ENCODE data around the gene CHD2. TPM values are rescaled to one million over a fixed set of nuclear protein-coding genes. Genes with fewer than 3 reads are reported as not detected.

The CHD2 gene
- total RNA-seq, 1 experiment from 2014 or later = 63.3 TPM

DNA sequence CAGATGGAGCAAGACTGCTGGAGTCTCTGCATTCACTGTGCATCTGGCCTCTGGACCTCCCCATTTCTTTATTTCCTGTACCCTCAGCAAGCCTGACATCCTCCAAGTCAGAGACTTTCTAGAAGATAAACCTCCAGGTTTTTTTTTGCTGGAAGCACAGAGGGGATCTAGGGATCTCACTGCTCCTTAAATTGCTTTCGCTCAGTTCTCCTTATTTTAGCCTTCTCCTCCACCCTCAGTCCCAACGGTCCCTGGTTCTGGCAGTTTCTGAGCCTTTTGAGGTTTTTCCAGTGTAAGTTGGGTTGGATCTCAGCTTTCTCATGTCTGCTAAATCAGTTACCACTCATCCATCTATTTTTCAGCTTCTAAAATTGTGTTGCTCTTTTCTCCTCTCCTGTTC is 22.7 kb upstream of the CHD2 start:
- Histone ChIP-seq H3K4me2 (ENCODE audit: insufficient read depth, insufficient read length, low read length) (no peak overlapping the region), H3K79me1 (ENCODE audit: insufficient read depth, low read depth, low read length, poor library complexity, severe bottlenecking) (no peaks in the 10 kb centered on the region), H3K23me2 (ENCODE audit: insufficient read length, low read depth, low read length, poor library complexity, severe bottlenecking) (peaks cover 4% of the 10 kb centered on the region), H4K91ac (ENCODE audit: insufficient read length, low read depth, low read length) (no peak overlapping the region), H4K5ac (ENCODE audit: insufficient read length, low read depth, low read length) (no peak overlapping the region), H3K9me3 (ENCODE audit: control insufficient read depth, low read depth, low read length) (no peaks in the 10 kb centered on the region), H4K20me1 (ENCODE audit: control insufficient read depth, insufficient read depth, insufficient read length) (no peaks in the 10 kb centered on the region), H3K9ac (ENCODE audit: extremely low read depth, insufficient read length, low read length) (no peak overlapping the region), H3K56ac (ENCODE audit: insufficient read length, low read depth, low read length) (no peak overlapping the region), H3K18ac (ENCODE audit: insufficient read length, low read depth, low read length) (no peak overlapping the region), H2BK120ac (ENCODE audit: low read depth, low read length, poor library complexity, severe bottlenecking) (no peak overlapping the region), H2BK15ac (ENCODE audit: low read depth, low read length) (no peak overlapping the region), H3K23ac (ENCODE audit: insufficient read length, low read depth, low read length) (no peak overlapping the region), H2AK5ac (ENCODE audit: insufficient read length, low read length) (no peak overlapping the region), H2BK12ac (ENCODE audit: insufficient read length, low read depth, low read length) (no peak overlapping the region), H2BK5ac (ENCODE audit: insufficient read length, low read length) (no peak overlapping the region), H2BK20ac (ENCODE audit: low read depth, low read length, poor library complexity, severe bottlenecking) (no peak overlapping the region), H3K79me2 (ENCODE audit: insufficient read depth, low read length) (no peaks in the 10 kb centered on the region), H3K14ac (ENCODE audit: insufficient read depth, low read length) (no peak overlapping the region), H2AFZ (ENCODE audit: low read length) (no peak overlapping the region), H3T11ph (ENCODE audit: low read length) (no peak overlapping the region), H3K4ac (ENCODE audit: low read depth, low read length) (no peak overlapping the region), H3K27ac (ENCODE audit: insufficient read length, low read depth, low read length) (no peak overlapping the region), H3K27me3 (ENCODE audit: insufficient read depth, low read length) (no peaks in the 10 kb centered on the region), H3K4me1 (ENCODE audit: insufficient read depth, low read length) (peaks cover 6% of the 10 kb centered on the region; the same call in 1 of the 2 replicates), H4K8ac (replicated peaks; ENCODE audit: insufficient read length, low read depth, low read length) (no peak overlapping the region)
- H3K27ac Mint-ChIP-seq = no peak overlapping the region
- no CpG with 5 or more reads among the region's 2 CpGs for WGBS (ENCODE audit: extremely low coverage, insufficient read length, low lambda C conversion rate)
- no peak overlapping the region for H3K4me3 Mint-ChIP-seq
- DNase-seq = no peak
- peaks cover 0 to 2% (median 0%) of the 10 kb centered on the region in 3 experiments; a peak in 1 of 7 replicates for H3K36me3 Mint-ChIP-seq (ENCODE audit: insufficient read depth in 1 of 3, low read depth in 3 of 3)
- H3K4me1 Mint-ChIP-seq = peaks cover 33 to 40% of the 10 kb centered on the region in 2 experiments
- TF ChIP-seq, protein P1, sequence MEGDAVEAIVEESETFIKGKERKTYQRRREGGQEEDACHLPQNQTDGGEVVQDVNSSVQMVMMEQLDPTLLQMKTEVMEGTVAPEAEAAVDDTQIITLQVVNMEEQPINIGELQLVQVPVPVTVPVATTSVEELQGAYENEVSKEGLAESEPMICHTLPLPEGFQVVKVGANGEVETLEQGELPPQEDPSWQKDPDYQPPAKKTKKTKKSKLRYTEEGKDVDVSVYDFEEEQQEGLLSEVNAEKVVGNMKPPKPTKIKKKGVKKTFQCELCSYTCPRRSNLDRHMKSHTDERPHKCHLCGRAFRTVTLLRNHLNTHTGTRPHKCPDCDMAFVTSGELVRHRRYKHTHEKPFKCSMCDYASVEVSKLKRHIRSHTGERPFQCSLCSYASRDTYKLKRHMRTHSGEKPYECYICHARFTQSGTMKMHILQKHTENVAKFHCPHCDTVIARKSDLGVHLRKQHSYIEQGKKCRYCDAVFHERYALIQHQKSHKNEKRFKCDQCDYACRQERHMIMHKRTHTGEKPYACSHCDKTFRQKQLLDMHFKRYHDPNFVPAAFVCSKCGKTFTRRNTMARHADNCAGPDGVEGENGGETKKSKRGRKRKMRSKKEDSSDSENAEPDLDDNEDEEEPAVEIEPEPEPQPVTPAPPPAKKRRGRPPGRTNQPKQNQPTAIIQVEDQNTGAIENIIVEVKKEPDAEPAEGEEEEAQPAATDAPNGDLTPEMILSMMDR (conservative IDR thresholded peaks at IDR 0.05) = no peak
- H3K27me3 Mint-ChIP-seq (ENCODE audit: low read depth) = no peaks in the 10 kb centered on the region
- no peaks in the 10 kb centered on the region for H3K9me3 Mint-ChIP-seq

Measured in H9 (cell line).